Measurements from ENCODE around the gene COL4A3. TPM values are rescaled to one million over a fixed set of nuclear protein-coding genes. Genes with fewer than 3 reads are reported as not detected.

COL4A3 gene
- total and polyA plus RNA-seq, 2 donors (not counting 3 experiments of a cell fraction or from before 2014, with no cell fraction given), result not detected

- Histone ChIP-seq H3K4me2 (ENCODE audit: insufficient read depth, low read length) (no peak overlapping the region), H2AFZ (ENCODE audit: low read depth, low read length) (no peak overlapping the region), H3K4me1 (ENCODE audit: control insufficient read depth, extremely low read depth, insufficient read depth, low read length) (no peaks in the 10 kb centered on the region), H3K27ac (ENCODE audit: insufficient read depth, low read depth, low read length) (no peak overlapping the region), H3K9me3 (replicated peaks; ENCODE audit: control insufficient read depth, insufficient read depth, low read length) (no peaks in the 10 kb centered on the region), H3K36me3 (ENCODE audit: control insufficient read depth in 2 of 2, extremely low read depth in 1 of 2, insufficient read depth in 2 of 2, low read length in 2 of 2) (peaks cover 2 to 5% of the 10 kb centered on the region in 2 experiments), H4K20me1 (replicated peaks; ENCODE audit: control insufficient read depth, extremely low read depth, insufficient read depth, low read length) (no peaks in the 10 kb centered on the region), H3K79me2 (ENCODE audit: control insufficient read depth, insufficient read depth, low read length) (no peaks in the 10 kb centered on the region), H3K27me3 (ENCODE audit: control insufficient read depth in 2 of 2, insufficient read depth in 2 of 2, low read length in 2 of 2) (no peaks in the 10 kb centered on the region), H3K9ac (replicated peaks; ENCODE audit: extremely low read depth, insufficient read depth, low read length) (no peak overlapping the region), H3K4me3 (replicated peaks in 1 of 3; ENCODE audit: insufficient read depth in 1 of 3, low read depth in 1 of 3, low read length in 3 of 3) (no peak overlapping the region), H3K9me1 (replicated peaks; ENCODE audit: control insufficient read depth, extremely low read depth, insufficient read depth, low read length) (no peaks in the 10 kb centered on the region)
- intact Hi-C loops (cut with micrococcal nuclease), result no loop called here
- CTCF ChIA-PET, result interaction anchor here (0.8 kb wide), 1 partner anchor 18 kb away, joined by 3 read pairs; no protein-coding TSS in a partner anchor
- POLR2A ChIA-PET, result no interaction called here
- TF ChIP-seq EZH2 (IDR thresholded peaks at IDR 0.05; ENCODE audit: borderline replicate concordance, low read depth, low read length, severe bottlenecking) (no peak), CTCF (IDR thresholded peaks at IDR 0.05; ENCODE audit: extremely low read depth in 1 of 2, insufficient read depth in 1 of 2, low read depth in 1 of 2, low read length in 2 of 2) (no peak), JUN (IDR thresholded peaks at IDR 0.05; ENCODE audit: borderline replicate concordance, insufficient read depth, insufficient read length, low read depth) (no peak), MYC (IDR thresholded peaks at IDR 0.05; ENCODE audit: low read depth, low read length) (no peak), POLR2AphosphoS5 (IDR thresholded peaks at IDR 0.05; ENCODE audit: insufficient read depth, low read depth, low read length) (no peak), FOS (IDR thresholded peaks at IDR 0.05; ENCODE audit: borderline replicate concordance, insufficient read depth, low read length) (no peak), POLR2A (IDR thresholded peaks at IDR 0.05; ENCODE audit: low read depth, low read length) (no peak), GATA2 (IDR thresholded peaks at IDR 0.05; ENCODE audit: insufficient read depth, insufficient read length, low read depth, low read length) (no peak)
- TF ChIP-seq, protein P1, sequence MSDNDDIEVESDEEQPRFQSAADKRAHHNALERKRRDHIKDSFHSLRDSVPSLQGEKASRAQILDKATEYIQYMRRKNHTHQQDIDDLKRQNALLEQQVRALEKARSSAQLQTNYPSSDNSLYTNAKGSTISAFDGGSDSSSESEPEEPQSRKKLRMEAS (IDR thresholded peaks at IDR 0.05; ENCODE audit: insufficient read depth, insufficient read length), result no peak
- FAIRE-seq (no peak), DNase-seq (ENCODE audit: low read depth, low spot score) (no peak)
- BruUV-seq (replicated peaks), result no TSS peak
- dilution Hi-C loops (cut with MboI; ENCODE audit: extremely low pct_ligation_motif_present, low sequenced_read_pairs), result no loop called here
These were observed 182.7 kb downstream of the COL4A3 start for GRCh38 chr2:227347117-227347516.
